Stimulated activated CD8-positive, alpha-beta memory T cell treated with anti-CD3 and anti-CD28 coated beads, Interleukin-12 subunit alpha, Interleukin-12 subunit beta, amount 100 ng/mL, for 4 hours (primary cell): ENCODE data around the gene COL6A2.
"Not testable (repeated sequence)": the region's sequence is repeated elsewhere in the genome, so short reads cannot be mapped to it uniquely, and the experiment has no call there.

Source experiments
- DNase-seq: peaks from one replicate; pipeline ENCODE4 v3.0.0-alpha.2; 2020; ENCODE audit warnings: low read depth

The COL6A2 gene

GRCh38 chr21:46155514-46156377, 57.8 kb downstream of the COL6A2 start, which contains the start of gene FTCD:
TSS of gene FTCD (minus strand) at chr21:46155579. CDS start at chr21:46155523, 56 bp downstream.
- no peak for DNase-seq

- no peak for DNase-seq
These were observed 58.4 kb downstream of the COL6A2 start for GRCh38 chr21:46156378-46156645.

DNA sequence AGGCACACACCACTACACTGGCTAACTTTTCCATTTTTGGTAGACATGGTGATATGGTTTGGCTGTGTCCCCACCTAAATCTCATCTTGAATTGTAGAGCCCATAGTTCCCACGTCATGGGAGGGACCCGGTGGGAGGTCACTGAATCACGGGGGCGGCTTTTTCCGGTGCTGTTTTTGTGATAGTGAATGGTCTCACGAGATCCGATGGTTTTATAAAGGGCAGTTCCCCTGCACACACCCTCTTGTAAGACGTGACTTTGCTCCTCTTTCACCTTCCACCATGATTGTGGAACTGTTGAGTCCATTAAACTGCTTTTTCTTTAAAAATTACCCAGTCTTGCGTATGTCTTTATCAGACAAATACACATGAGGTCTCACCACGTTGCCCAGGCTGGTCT, 58.8 kb downstream of the COL6A2 start:
- DNase-seq: no peak

DNA sequence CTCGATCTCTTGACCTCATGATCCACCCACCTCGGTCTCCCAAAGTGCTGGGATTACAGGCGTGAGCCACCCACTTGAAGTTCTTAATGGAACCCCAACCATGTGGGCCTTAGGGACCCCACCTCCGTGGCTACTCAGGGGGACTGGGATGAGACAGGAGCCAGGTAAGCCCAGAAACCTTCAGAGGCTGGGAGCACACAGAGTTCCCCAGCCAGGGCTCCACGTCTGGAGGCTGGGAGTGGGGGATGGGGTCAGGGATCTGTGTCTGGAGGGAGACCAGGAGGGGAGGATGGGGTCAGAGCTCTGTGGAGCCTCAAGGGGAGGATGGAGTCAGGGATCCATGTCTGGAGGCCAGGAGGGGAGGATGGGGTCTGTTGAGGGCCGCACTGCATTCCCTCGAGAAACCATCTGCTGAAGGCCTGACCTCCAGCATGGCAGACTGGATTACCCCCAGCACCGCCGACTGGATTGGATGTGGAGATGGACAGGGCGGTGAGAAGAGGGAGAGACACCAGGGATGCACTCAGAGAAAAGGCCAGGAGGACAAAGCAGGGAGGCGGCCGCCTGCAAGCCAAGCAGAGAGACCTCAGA, 59.6 kb downstream of the COL6A2 start:
- DNase-seq: no peak

DNA sequence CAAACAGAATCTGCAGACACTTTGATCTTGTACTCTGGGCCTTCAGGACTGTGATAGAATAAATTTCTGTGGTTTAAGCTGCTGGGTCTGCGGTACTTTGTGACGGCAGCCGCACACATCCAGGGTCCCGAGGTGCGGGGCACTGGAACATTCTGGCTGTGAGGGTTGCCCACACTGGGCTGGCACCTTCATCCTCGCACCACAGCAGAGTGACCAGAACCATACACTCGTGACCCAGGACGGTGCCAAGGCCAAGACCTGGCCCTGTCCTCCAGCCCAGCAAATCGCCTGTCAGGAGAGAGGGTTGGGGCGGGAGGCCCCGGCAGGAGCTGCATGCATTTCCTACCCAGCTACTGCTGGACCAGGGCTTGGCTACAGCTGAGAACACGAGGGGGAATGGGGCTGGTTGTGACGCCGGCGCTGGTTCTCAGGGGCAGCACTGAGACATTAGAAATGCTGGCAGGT, 60.1 kb downstream of the COL6A2 start:
- no peak for DNase-seq

GRCh38 chr21:46158666-46159300, 60.9 kb downstream of the COL6A2 start:
- no peak for DNase-seq

GRCh38 chr21:46159390-46159789, 61.5 kb downstream of the COL6A2 start:
- no peak for DNase-seq

DNA sequence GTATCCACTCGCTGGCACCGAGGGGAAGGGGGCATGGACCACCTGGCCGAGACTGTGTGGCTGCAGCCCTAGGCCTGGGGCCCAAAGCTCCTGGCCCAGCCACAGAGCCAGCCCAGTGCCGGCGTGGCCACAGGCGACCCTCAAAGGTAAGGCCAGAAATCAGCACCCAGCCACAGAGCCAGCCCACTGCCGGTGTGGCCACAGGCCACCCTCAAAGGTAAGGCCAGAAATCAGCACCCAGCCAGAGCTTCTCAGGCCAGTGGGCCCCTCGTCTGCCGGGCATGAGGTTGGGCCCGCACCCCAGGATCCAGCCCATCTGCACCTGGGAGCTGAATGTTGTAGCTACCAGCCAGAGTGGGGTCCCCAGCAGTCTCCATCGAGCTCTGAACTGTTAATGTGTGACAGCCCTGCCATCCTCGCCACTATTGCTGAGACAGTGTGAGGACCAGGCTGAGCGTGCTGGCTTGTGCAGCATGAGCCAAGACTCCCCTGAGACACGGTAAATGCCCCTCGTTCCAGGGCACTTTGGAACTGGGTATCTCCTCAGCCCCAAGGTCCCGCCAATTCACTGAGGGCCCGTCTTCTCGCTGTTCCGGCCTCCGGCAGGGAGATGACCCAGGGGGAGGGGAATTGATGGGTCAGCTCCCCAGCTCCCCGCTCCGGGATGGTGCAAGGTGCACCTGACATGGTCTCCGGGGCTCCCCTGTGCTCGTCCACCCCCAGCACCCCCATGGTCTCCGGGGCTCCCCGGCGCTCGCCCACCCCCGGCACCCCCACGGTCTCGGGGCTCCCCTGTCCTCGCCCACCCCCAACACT, 62.1 kb downstream of the COL6A2 start:
- DNase-seq: no peak

DNA sequence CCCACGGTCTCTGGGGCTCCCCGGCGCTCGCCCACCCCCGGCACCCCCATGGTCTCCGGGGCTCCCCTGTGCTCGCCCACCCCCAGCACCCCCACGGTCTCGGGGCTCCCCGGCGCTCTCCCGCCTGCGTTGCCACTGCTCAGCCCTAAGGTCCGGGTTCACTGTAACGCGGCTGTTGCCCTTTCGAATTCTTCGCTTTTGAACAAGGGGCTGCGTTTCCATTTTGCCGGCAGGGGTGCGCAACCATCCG, 62.7 kb downstream of the COL6A2 start:
- DNase-seq: no peak

DNA sequence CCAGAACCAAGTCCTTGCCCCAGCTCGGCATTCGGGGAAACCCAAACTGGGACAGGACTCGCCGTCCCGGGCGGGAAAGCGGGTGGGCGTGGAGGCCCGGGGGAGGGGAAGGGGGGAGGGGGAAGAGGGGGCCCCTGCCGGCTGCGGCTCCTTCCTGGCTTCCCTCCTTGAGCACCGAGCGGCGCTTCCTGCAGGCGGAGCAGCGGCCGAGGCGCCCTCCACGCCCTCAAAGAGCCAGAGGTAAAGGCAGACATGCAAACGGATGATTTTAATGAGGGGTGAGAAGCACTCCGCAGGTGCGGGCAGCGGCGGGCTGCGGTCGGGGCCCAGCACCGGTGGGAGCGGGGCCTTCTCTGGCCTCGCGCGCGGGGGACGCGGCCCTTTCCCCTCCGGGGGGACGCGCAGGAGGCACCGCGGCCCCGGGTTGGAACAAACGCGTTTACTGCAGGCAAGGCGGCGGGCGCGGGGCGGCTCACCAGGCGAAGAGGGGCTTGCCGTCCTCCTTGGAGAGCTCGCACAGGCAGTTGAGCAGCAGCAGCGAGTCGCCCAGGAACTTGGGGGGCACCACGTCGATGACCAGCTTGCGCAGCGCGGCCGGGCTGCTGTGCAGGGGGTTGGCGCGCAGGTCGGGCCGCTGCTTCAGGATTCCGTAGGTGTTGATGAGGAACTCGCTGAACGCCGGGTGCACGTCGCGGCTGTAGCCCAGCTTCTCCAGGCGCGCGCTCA, 63.2 kb downstream of the COL6A2 start:
- DNase-seq: no peak

GRCh38 chr21:46161633-46162592, 64.0 kb downstream of the COL6A2 start:
- no peak for DNase-seq

- no peak for DNase-seq
These were observed 65.5 kb downstream of the COL6A2 start for GRCh38 chr21:46163380-46163779.

GRCh38 chr21:46165098-46165497, 67.2 kb downstream of the COL6A2 start:
- DNase-seq: no peak

GRCh38 chr21:46168238-46168637, 70.3 kb downstream of the COL6A2 start:
- DNase-seq: no peak

DNA sequence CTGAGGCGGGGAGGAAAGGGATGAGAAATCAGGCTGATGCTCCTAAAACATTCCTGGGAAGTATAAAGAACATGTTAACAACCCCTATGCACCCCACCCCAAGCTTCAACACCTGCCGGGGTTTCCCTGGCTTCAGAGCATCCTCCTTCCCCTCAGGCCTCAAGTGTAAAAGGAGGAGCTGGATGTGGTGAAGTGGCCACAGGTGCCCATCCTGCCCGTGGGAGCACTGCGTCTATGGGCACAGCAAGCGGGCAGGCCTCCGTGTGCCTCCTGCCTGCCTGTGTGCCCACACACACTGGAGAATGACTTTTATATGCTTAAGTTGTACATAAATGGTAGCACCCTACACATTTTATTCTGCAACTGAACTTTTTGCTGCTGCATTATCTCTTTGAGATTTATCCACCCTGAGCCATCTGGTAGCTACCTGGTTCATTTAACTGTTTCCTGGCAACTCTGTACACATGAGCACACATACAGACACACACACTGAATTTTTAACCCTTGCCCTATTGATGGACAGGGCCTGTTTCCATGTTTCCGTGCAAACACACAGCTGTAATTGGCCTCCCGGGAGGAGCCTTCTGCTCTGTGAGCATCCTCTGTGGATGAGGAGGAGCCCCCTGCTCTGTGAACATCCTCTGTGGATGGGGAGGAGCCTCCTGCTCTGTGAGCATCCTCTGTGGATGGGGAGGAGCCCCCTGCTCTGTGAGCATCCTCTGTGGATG, 70.9 kb downstream of the COL6A2 start:
- no peak for DNase-seq

GRCh38 chr21:46170436-46171193, 72.7 kb downstream of the COL6A2 start:
- DNase-seq: not testable (repeated sequence)

DNA sequence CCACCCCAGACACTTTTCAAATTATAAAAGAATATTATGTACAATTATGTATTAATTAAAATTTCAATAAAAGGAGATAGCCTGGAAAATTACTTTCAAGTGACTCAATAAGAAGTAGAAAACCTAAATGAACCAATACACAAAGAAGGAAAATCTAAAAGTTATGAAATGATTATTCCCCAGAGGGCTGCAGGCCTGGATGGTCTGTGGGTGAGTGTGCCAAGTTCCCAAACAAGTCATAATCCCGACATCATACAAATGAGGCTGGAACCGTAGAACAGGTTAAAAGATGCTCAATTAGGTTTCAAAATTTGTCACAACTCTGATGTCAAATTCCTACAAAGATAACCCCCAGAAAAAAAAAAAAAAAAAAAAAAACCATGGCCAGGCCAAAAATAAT, 73.7 kb downstream of the COL6A2 start:
- no peak for DNase-seq

GRCh38 chr21:46171996-46172862, 74.3 kb downstream of the COL6A2 start:
- no peak for DNase-seq
